Stimulated activated CD4-positive, alpha-beta T cell treated with anti-CD3 and anti-CD28 coated beads, TNF-alpha, amount 100 ng/mL, for 4 hours (primary cell): ENCODE measurements around the gene SLC5A1.
"Not testable (repeated sequence)": the region's sequence is repeated elsewhere in the genome, so short reads cannot be mapped to it uniquely, and the experiment has no call there.

ENCODE experiments used
- DNase-seq, 3 experiments: peaks; one replicate each; pipeline ENCODE4 v3.0.0-alpha.2; 2020; ENCODE audit warnings: low read depth in 3 of 3

SLC5A1 gene

GRCh38 chr22:32144496-32145274 lies 101.6 kb downstream of the SLC5A1 start:
- DNase-seq: no peak

GRCh38 chr22:32147128-32147527 lies 104.1 kb downstream of the SLC5A1 start:
- DNase-seq: not testable (repeated sequence)

- not testable (repeated sequence) for DNase-seq
Measured at GRCh38 chr22:32148372-32148771, 105.3 kb downstream of the SLC5A1 start.

- not testable (repeated sequence) for DNase-seq
Measured at GRCh38 chr22:32150647-32151046, 107.6 kb downstream of the SLC5A1 start.

GRCh38 chr22:32151641-32152040 lies 108.6 kb downstream of the SLC5A1 start:
- not testable (repeated sequence) for DNase-seq

GRCh38 chr22:32154727-32155126 lies 111.7 kb downstream of the SLC5A1 start:
- DNase-seq: not testable (repeated sequence)

- not testable (repeated sequence) for DNase-seq
Measured at GRCh38 chr22:32157632-32158031, 114.6 kb downstream of the SLC5A1 start.

- DNase-seq: no peak
Measured at GRCh38 chr22:32158712-32159533, 115.9 kb downstream of the SLC5A1 start, which contains the start of gene C22orf42. C22orf42 (minus strand) TSS chr22:32159303; CDS start chr22:32159215, 88 bp downstream.

GRCh38 chr22:32160411-32160810 lies 117.3 kb downstream of the SLC5A1 start:
- DNase-seq: not testable (repeated sequence)
